Tongue (tissue), 2 donors: Measurements from ENCODE around the gene PHACTR3. TPM values are rescaled to one million over a fixed set of nuclear protein-coding genes. Genes with fewer than 3 reads are reported as not detected.
"Not testable (repeated sequence)": the region's sequence is repeated elsewhere in the genome, so short reads cannot be mapped to it uniquely, and the experiment has no call there.

ENCODE experiments used
- DNase-seq: peaks from one replicate; pipeline ENCODE4 v3.0.0-alpha.2; 2015
- total RNA-seq: library from RNA; depleted of rRNA; stranded (reverse); fragments of >200 nt; gene quantifications from one replicate; pipeline ENCODE4 v1.2.3, GENCODE V29; 2014

PHACTR3 gene
- 8.5 TPM for total RNA-seq

DNA sequence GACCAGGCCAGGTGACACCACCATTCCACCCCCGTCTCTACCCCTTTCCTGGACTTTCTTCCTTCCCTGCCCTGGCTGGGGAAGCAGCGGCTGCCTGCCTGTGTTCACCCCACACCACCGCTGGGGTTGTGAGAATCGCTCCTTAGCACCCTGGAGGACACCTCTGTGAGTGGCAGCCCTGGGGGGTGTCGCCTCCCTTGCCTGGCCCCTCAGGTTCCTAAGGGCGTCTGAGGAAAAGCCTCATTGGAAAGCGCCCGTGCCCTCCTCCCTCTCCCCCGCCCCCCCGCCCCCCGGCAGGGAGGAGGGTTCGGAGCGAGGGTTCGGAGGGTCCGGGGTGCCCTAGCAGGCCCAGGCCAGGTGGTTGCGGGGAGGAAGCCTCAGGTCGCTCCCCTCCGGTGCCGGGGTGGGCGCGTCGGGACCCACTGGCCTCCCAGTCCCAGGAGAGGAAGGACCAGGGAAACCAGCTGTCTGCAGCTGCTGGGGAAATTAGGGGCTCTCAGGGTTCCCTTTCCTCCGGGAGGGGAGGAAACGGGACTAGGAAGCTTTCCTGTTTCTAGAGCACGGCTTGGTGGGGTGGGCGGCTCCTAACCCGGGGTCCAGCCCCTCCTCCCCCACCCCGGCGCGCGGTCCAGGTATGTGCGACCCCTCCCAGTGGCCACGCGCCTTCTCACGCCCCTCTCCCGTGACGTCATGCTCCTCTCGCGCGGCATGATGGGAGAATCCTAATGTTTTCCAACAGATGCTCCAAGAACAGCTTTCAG is at the start of gene PHACTR3:
TSS of gene PHACTR3 (plus strand) at position 760 of the 761 bp plus-strand sequence. CDS start 475 bp downstream, outside the sequence.
- peak; percentile 50 for DNase-seq

- not testable (repeated sequence) for DNase-seq
Measured at GRCh38 chr20:59557733-59558529, 46.4 kb upstream of the PHACTR3 start.

DNA sequence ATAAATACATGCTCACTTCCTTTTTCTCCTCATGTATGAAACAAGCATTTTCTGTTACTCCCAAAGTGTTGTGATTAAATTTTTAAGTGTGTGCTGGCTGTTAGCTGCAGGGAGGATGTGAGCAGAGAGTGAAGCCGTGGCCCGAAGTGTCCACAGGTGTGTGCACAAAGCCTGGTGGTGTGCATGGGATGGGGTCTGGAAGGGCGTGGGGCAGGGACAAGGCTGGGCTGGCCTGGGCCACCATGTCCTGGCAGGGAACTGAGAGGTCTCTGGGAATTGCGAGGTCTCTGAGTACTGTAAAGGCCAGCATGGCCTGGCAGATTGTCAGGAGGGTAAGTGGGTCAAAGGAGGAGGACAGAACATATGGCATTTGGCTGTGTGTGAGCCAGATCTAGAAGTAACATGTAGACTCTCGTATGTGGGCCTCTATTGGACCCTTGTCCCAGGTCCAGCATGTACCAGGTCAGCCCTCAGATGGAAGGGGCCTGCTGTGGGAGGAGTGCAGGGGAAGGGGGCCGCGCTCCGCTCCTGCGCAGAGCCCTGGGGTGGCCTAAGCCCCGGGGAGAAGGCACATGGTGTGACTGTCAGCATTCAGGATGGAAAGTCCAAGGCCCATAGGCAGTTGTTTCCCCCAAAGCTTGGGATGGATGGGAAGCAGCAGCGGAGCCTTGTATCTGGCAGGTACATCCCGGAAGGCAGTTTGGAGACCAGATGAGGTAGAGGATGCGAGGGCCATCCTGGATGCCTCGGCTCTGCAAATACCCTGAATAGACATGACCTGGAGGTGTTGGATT is 45.1 kb upstream of the PHACTR3 start:
- DNase-seq: no peak

DNA sequence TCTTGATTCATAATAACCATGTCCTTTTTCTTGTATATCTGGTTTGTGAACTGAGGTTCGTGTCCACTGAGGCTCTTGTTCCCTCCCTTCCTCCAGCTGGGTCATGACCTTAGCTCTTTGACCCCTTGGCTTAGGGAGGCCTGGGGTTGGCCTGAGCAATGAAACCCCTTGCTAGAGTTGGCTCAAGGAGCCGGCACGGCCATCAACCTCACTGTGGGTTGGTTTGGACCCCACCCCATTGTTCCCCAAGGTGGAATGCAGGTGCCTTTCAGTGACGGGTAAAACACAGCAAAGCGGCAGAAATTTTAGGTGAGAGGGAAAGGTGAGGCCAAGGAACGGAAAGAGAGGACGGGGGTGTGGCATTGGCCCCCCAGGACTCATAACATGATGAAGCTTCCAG is 44.5 kb upstream of the PHACTR3 start:
- DNase-seq: no peak

DNA sequence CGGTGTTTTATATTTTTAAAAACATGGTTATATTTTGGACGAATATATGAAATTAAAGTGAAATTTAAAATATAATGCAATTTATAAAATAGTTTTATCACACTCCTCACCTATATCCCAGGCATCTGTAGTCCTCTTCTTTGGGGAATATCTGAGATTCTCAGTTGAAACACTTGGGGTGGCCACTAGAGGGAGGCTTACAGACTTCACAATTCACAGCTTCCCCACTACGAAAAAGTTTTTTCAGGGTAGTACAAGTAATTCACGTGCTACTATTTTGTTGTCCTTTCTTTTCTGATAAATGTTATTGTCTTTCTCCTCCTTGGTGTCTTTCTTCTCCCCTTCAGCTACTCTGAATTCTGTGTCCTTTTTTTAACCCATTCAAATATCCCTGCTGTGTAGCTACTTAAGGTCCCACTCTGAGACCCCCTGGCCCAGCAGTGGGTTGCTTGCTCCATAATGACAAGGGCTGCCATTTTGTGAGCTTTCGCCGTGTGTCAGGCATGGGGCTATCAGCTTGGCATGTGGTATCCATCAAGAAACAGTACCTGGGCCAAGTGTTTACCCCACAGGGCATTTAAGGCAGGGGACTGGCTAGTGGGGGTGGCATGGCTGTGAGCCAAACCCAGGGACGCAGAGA is 43.6 kb upstream of the PHACTR3 start:
- peak; percentile 29 for DNase-seq

DNA sequence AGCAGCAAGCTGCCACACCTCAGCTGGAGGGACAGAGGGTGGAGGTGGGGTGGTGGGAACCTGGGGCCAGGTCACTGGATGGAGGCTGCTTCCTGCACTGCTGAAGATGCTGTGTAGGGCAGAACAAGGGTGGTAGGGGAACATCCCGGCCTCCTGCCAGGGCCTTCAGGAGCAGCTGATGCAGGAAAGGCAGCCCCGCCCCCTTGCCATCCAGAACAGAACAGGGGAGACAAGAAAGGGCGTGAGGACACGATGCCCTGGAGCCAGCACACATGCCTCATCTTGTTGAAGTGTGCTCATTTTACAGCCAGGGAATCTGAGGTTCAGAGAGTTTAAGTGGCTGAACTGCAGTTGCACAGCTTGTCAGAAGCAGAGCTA is 43.1 kb upstream of the PHACTR3 start:
- no peak for DNase-seq

DNA sequence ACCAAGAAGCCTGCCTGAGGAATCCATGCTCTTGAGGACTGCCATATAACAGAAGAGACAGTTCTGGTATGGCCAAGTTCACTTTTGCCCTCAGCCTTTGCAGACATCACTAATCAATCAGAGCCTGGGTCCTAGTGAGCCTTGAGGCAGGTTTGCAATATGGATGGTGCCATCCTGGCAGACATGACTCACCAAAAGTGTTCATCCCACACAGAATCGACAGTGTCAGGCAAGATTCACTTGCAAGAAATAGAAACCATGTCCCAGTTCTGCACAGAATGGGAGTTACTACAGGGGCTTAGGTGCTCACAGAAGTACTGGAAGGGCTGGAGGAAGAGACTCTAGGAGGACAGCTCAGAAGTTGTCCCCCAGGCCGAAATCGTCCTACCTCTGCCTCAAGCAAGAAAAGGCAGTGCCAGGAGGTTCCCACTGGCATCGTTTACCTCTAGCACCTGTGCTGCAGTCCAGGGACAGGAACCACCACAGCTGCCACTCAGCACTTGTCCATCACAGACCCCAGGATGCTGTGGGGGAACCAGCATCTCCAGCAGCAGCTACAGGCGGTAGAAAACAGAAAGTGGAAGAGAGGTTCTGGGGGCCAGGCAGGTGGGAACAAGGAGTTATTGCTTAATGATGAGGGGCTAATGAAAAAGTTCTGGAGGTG is 42.6 kb upstream of the PHACTR3 start:
- DNase-seq: no peak

GRCh38 chr20:59564171-59564570 is 40.2 kb upstream of the PHACTR3 start:
- no peak for DNase-seq

- DNase-seq: no peak
Measured at GRCh38 chr20:59564943-59565342, 39.4 kb upstream of the PHACTR3 start.

GRCh38 chr20:59565768-59566461 is 38.4 kb upstream of the PHACTR3 start:
- no peak for DNase-seq

GRCh38 chr20:59566631-59567524 is 37.5 kb upstream of the PHACTR3 start:
- DNase-seq: no peak

DNA sequence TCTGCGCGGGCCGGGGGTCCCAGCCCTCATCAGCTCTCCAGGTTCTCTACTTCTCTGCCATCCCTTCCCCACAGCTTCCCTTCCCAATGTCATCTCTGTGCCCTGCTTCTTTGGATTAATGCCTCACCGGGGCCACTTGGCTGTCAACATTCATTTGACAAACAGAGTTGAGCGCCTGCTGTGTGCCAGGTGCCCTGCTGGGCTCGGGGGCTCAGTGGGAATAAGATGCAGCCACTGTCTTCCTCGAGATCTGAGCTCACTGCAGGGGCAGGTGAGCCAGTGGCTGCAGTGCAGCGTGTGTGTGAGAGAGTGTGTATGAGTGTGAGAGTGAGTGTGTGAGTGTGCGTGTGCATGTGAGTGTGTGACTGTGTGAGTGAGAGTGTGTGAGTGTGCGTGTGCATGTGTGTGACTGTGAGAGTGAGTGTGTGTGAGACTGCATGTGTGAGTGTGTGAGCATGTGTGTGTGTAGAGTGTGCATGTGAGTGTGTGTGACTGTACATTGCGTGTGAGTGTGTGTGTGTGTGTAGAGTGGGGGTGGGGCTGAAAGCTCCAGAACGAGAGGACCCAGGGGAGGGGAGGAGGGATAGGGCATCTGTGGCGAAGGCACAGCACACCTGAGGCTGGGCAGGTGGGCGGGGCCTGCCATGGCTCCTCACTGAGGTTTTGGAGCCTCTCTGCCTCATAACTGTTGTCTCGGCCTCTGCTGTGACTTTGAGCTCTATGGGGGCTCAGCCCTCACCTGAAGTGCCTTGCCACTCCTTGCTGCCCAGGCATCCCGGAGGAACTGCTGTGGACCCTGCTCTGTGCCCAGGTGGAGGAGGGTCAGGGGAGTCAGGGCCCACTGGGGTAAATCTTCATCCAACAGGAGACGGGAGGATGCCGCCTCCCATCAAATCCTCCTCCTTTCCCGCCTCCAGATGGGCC is 36.5 kb upstream of the PHACTR3 start:
- no peak for DNase-seq

DNA sequence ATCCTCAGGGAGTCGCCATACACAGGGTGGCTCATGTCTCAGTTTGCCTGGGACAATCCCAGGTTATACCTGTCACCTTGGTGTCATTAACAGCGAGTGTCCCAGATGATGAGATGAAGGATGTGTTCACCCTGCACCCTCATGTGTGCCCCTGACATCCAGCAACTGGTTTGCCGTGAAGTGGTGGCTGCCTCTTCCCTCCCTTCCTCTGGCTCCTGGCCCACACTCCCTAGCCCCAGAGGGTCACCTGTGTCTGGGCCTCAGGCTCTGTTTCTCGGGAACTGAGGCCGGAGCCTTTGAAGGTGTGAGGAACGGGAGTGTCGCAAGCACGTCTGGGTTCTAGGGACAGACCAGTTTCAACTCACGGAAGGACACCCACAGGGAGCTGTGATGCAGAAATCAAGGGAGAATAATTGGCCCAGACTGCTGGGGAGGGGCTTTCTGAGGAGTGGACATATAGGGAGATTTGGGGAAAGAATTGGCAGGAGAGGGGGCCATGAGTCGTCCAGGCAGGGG is 35.8 kb upstream of the PHACTR3 start:
- no peak for DNase-seq

DNA sequence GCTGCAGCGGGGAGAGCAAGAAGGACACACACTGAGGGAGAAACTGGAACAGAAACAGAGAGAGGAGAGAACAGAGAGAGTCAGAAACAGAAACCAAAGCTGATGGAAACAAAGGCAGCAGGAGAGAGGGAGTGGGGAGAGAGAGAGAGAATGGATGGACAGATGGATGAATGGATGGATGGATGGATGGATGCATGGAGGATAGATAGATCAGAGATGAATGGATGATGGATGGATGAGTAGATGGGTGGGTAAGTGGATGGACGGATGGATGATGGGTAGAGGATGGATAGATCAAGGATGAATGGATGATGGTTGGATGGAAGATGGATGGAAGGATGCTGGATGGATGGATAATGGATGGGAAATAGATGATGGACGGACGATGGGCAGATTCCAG is 35.0 kb upstream of the PHACTR3 start:
- DNase-seq: no peak

DNA sequence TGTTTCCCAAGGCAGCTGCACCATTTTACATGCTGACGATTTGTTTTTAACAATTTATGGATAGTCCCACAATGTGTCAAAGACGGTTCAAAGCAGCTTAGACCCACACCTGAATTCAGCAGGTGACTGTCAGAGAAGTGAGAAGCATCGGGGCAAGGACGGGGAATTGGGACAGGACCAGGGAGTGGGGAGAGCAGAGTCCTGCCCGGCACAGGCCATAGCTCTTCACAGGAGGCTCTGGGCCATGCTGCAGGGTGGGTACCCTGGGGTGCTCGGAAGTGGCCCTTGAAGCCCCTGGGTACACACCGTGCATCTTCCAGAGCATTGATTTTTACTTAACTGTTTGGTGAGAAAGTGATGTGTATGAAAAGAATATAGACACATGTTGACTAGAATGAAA is 33.2 kb upstream of the PHACTR3 start:
- no peak for DNase-seq

GRCh38 chr20:59571551-59572314 is 32.6 kb upstream of the PHACTR3 start:
- DNase-seq: peak; percentile 92

DNA sequence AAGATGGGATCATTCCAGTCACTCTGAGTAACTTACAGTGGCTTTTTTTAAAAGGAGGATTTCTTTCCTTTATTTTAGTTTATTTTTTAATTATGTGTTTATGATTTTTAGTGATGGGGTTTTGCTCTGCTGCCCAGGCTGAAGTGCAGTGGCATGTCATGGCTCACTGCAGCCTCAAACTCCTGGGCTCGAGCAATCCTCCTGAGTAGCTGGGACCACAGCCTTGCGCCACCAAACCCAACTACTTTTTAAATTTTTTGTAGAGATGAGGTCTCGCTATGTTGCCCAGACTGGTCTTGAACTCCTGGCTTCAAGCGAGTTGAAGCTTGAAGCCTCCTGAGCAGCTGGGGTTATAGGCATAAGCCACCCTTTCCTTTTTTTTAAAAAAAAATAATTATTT is 31.8 kb upstream of the PHACTR3 start:
- no peak for DNase-seq

- no peak for DNase-seq
Measured at GRCh38 chr20:59573837-59574236, 30.5 kb upstream of the PHACTR3 start.
